Measurements from ENCODE around the gene TOM1L1.

DNA sequence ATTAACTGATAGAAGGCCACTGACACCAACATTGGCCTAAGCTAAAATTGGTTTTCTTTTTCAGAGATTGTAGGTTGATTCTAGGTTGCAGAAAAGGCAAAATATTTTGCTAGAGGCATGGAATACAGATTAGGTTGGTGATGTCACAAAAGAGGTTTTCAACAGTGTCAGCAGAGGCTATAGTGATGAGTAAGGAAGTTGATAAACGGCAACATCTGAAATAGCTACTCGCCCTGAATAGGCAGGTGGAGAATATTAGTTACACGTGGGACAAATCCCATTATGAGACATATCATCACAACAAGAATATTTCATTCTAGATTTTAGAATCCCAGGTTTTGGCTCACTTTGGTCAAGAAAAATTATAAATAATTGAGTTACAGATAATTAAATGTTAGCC lies 1.5 kb upstream of the TOM1L1 start:
- TF ChIP-seq, protein P1, sequence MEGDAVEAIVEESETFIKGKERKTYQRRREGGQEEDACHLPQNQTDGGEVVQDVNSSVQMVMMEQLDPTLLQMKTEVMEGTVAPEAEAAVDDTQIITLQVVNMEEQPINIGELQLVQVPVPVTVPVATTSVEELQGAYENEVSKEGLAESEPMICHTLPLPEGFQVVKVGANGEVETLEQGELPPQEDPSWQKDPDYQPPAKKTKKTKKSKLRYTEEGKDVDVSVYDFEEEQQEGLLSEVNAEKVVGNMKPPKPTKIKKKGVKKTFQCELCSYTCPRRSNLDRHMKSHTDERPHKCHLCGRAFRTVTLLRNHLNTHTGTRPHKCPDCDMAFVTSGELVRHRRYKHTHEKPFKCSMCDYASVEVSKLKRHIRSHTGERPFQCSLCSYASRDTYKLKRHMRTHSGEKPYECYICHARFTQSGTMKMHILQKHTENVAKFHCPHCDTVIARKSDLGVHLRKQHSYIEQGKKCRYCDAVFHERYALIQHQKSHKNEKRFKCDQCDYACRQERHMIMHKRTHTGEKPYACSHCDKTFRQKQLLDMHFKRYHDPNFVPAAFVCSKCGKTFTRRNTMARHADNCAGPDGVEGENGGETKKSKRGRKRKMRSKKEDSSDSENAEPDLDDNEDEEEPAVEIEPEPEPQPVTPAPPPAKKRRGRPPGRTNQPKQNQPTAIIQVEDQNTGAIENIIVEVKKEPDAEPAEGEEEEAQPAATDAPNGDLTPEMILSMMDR (IDR thresholded peaks at IDR 0.05), result no peak
- TF ChIP-seq POLR2A (IDR thresholded peaks at IDR 0.05), result no peak
